Breast epithelium (tissue), 4 donors: Measurements from ENCODE around the gene CEP295NL. TPM values are rescaled to one million over a fixed set of nuclear protein-coding genes. Genes with fewer than 3 reads are reported as not detected.
"Not testable (repeated sequence)": the region's sequence is repeated elsewhere in the genome, so short reads cannot be mapped to it uniquely, and the experiment has no call there.

Source experiments
- DNase-seq, 2 donors: peaks; one replicate each; pipeline ENCODE4 v3.0.0-alpha.2; 2019; ENCODE audit warnings: low spot score in 2 of 2
- H3K27ac ChIP-seq, 2 donors: fragments of 200-600 bp; sonication (generic) in 1 of 2; one replicate each; pipeline ENCODE4 v1.5.1; 2016 to 2019; ENCODE audit warnings: mild to moderate bottlenecking in 1 of 2
- H3K27me3 ChIP-seq, 2 donors: fragments of 200-600 bp; sonication (generic) in 1 of 2; one replicate each; pipeline versions ENCODE4 v1.5.1 to v1.6.0; 2017 to 2019; ENCODE audit warnings: control low read depth in 1 of 2, mild to moderate bottlenecking in 1 of 2
- H3K36me3 ChIP-seq: fragments of 200-600 bp; one replicate; pipeline ENCODE4 v1.5.1; 2019
- H3K4me1 ChIP-seq, 2 donors: fragments of 200-600 bp; sonication (generic); one replicate each; pipeline ENCODE4 v1.5.1; 2016 to 2019; ENCODE audit warnings: control low read depth in 1 of 2
- H3K4me3 ChIP-seq, 3 donors: fragments of 200-600 bp; sonication (generic); 1 replicate in 2 of 3; 2 replicates in 1 of 3; pipeline ENCODE4 v1.5.1; 2016 to 2019; ENCODE audit warnings: mild to moderate bottlenecking in 3 of 3, moderate library complexity in 2 of 3
- H3K9me3 ChIP-seq, 2 donors: fragments of 200-600 bp; sonication (generic) in 1 of 2; one replicate each; pipeline ENCODE4 v1.5.1; 2016 to 2019; ENCODE audit warnings: control low read depth in 1 of 2
- CTCF ChIP-seq, 3 donors: fragments of 450-650 bp; IDR thresholded peaks; one replicate each; pipeline ENCODE4 v1.5.1; 2016 to 2017; ENCODE audit warnings: antibody characterized with exemption in 3 of 3, mild to moderate bottlenecking in 3 of 3, moderate library complexity in 3 of 3
- POLR2A ChIP-seq: fragments of 450-650 bp; IDR thresholded peaks from one replicate; pipeline ENCODE4 v1.6.1; 2016; ENCODE audit warnings: antibody characterized with exemption, mild to moderate bottlenecking, moderate library complexity
- POLR2AphosphoS5 ChIP-seq, 3 donors: sonication (generic); formaldehyde crosslinking; IDR thresholded peaks; one replicate each; pipeline ENCODE4 v1.6.1; 2017; ENCODE audit warnings: antibody characterized with exemption in 3 of 3
- intact Hi-C: fragments of 100-400 bp; cut with DNase I; formaldehyde crosslinking; loops from one replicate; pipeline ENCODE4 v1.15.1; 2023; ENCODE audit warnings: low total_unique reads
- total RNA-seq, 3 donors: library from RNA; depleted of rRNA; stranded (reverse); fragments of >200 nt; gene quantifications; one replicate each; pipeline ENCODE4 v1.1.0, GENCODE V29; 2016

The CEP295NL gene
- total RNA-seq, 3 donors from 2014 or later: 1.8 to 7.2 (median 2.6) TPM

GRCh38 chr17:78878261-78878660, 24.7 kb downstream of the CEP295NL start:
- intact Hi-C loops: no loop called here

DNA sequence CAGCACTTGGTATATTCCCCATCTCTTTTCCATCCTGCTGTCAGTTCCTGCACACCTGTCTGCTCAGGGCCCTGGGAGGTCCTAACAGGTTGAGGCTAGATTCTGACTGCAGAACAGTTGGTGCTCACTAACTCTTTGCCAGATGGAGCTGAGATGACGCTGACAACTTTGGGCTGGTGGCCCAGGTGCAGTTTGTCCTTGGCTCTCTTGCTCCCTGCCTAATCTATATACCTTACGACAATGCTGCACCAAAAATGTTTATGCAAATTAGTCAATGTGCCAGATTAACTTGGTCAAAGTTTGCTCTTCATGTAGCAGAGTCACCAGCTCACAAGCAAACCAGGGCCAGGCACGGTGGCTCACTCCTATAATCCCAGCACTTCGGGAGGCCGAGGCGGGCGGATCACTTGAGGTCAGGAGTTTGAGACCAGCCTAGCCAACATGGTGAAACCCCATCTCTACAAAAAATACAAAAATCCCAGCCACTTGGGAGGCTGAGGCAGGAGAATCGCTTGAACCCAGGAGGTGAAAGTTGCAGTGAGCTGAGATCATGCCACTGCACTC, 26.0 kb downstream of the CEP295NL start:
- H3K4me3 ChIP-seq, H3K27me3 ChIP-seq, H3K4me1 ChIP-seq, H3K36me3 ChIP-seq, H3K27ac ChIP-seq, H3K9me3 ChIP-seq, intact Hi-C loops, DNase-seq: not testable (repeated sequence)

More at GRCh38 chr17:78878261-78878660, 24.7 kb downstream of the CEP295NL start:
- DNase-seq: no peak
- H3K27me3 ChIP-seq: no peaks in the 10 kb centered on the region
- H3K9me3 ChIP-seq: no peaks in the 10 kb centered on the region
- TF ChIP-seq POLR2AphosphoS5 (IDR thresholded peaks at IDR 0.05) (no peak), CTCF (IDR thresholded peaks at IDR 0.05) (no peak), POLR2A (no peak)
- H3K4me3 ChIP-seq: no peak overlapping the region
- H3K27ac ChIP-seq: peak overlapping the region; percentile 85 to 98
- no peaks in the 10 kb centered on the region for H3K36me3 ChIP-seq
- H3K4me1 ChIP-seq: peaks cover 5 to 7% of the 10 kb centered on the region in 2 donors

- no peaks in the 10 kb centered on the region for H3K27me3 ChIP-seq
- H3K36me3 ChIP-seq: no peaks in the 10 kb centered on the region
- H3K4me1 ChIP-seq: peaks cover 0 to 2% of the 10 kb centered on the region in 2 donors
- intact Hi-C loops: no loop called here
- no peak for DNase-seq
- no peaks in the 10 kb centered on the region for H3K9me3 ChIP-seq
- H3K27ac ChIP-seq: peak overlapping the region in 1 of 2 donors; percentile 44
- TF ChIP-seq POLR2AphosphoS5 (IDR thresholded peaks at IDR 0.05) (no peak), POLR2A (no peak), CTCF (IDR thresholded peaks at IDR 0.05) (no peak)
- H3K4me3 ChIP-seq: no peak overlapping the region
These were observed 26.9 kb downstream of the CEP295NL start for GRCh38 chr17:78876094-78876597.

GRCh38 chr17:78875363-78876093, 27.5 kb downstream of the CEP295NL start:
- intact Hi-C loops: no loop called here
- Histone ChIP-seq H3K27ac (peak overlapping the region; percentile 19 to 44), H3K36me3 (no peaks in the 10 kb centered on the region), H3K4me3 (no peak overlapping the region), H3K9me3 (no peaks in the 10 kb centered on the region), H3K27me3 (no peaks in the 10 kb centered on the region), H3K4me1 (peaks cover 0 to 2% of the 10 kb centered on the region in 2 donors)
- no peak for DNase-seq
- no peak for TF ChIP-seq CTCF (IDR thresholded peaks at IDR 0.05)
- TF ChIP-seq POLR2A: no peak

DNA sequence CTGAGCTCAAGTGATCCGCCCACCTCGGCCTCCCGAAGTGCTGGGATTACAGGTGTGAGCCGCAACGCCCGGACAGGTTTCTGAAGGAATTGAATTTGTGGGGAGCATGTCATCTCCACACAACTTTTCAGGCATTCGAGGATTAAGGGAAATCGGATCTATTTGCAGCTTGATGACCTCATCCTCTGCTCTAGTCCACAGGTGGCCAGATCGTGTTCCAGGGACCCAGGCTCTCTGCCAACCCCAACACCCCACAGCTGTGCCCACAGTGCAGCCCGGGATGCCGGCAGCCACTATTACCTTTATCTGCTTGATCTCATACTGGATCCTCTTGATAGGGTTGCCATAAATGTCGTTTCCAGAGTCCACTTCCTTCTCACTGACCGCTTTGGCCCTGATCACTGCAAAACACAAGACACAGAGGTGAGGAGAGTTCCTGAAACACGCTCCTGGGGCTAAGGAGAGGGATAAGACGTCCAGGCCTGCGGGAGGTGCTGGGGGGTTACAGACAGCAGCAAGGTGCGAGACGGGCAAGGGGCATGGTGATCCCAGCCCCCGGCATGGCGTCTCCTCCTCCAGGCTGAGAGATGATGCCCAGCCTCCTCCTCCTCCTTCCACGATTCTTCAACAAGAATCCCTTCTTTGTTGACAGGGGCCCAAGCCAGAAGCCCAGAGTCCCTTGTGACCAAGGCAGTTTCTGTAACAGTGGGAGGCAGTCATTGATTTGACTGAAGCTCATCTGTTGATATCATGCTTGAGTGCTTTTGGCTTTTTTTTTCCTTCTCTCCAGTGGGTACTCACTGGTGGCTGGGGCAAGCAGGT, 29.3 kb downstream of the CEP295NL start:
- Histone ChIP-seq H3K27ac (peak overlapping the region; percentile 64 to 71), H3K27me3 (no peaks in the 10 kb centered on the region), H3K36me3 (no peaks in the 10 kb centered on the region), H3K4me3 (no peak overlapping the region), H3K9me3 (no peaks in the 10 kb centered on the region), H3K4me1 (peaks cover 0 to 2% of the 10 kb centered on the region in 2 donors)
- TF ChIP-seq CTCF (IDR thresholded peaks at IDR 0.05) (no peak), POLR2AphosphoS5 (IDR thresholded peaks at IDR 0.05) (peak in 1 of 3 donors; percentile 16)
- intact Hi-C loops: no loop called here
- DNase-seq: no peak
